ENCODE data around the gene TUBA4B. TPM values are rescaled to one million over a fixed set of nuclear protein-coding genes. Genes with fewer than 3 reads are reported as not detected.
A peak's percentile ranks its signal among the peaks of the same experiment; 100 is the strongest.

The TUBA4B gene
- polyA plus RNA-seq, 3 donors: not detected

GRCh38 chr2:219210196-219210885 is 42.7 kb upstream of the TUBA4B start:
- H3K4me1 Mint-ChIP-seq: peaks cover 39% of the 10 kb centered on the region
- Histone ChIP-seq H3K4me3 (replicated peaks in 1 of 3; ENCODE audit: low read depth in 2 of 3, low read length in 3 of 3) (no peak overlapping the region), H3K36me3 (replicated peaks in 1 of 2; ENCODE audit: control insufficient read depth in 1 of 2, insufficient read depth in 2 of 2, low read length in 2 of 2) (peaks cover 16 to 31% of the 10 kb centered on the region in 2 donors), H4K20me1 (ENCODE audit: insufficient read depth, low read length) (peaks cover 10% of the 10 kb centered on the region), H3K79me2 (ENCODE audit: insufficient read depth, low read length) (no peaks in the 10 kb centered on the region), H3K4me1 (ENCODE audit: control insufficient read depth in 1 of 2, insufficient read depth in 2 of 2, low read length in 2 of 2) (peaks cover 19 to 21% of the 10 kb centered on the region in 2 donors), H3K9ac (ENCODE audit: insufficient read depth, low read length, poor library complexity, severe bottlenecking) (no peak overlapping the region), H3K27me3 (ENCODE audit: control insufficient read depth in 2 of 2, insufficient read depth in 2 of 2, low read length in 2 of 2) (no peaks in the 10 kb centered on the region), H3K27ac (ENCODE audit: low read depth in 1 of 2, low read length in 2 of 2) (no peak overlapping the region), H3K9me3 (replicated peaks in 1 of 2; ENCODE audit: control insufficient read depth in 1 of 2, insufficient read depth in 1 of 2, low read length in 2 of 2) (no peaks in the 10 kb centered on the region), H3K4me2 (replicated peaks; ENCODE audit: extremely low read depth, low read length, poor library complexity, severe bottlenecking) (no peak overlapping the region), H2AFZ (ENCODE audit: insufficient read depth, low read depth, low read length, poor library complexity, severe bottlenecking) (no peak overlapping the region)
- intact Hi-C loops (cut with micrococcal nuclease): loop anchor here (2.0 to 5.0 kb wide), 3 partner anchors 40 to 50 kb away; partner anchors contain the start of genes NHEJ1 (in 2 of the 2) and SLC23A3 (in 1 of the 2)
- H3K27ac Mint-ChIP-seq: no peak overlapping the region
- no peaks in the 10 kb centered on the region for H3K9me3 Mint-ChIP-seq
- H3K36me3 Mint-ChIP-seq: peaks cover 43 to 48% of the 10 kb centered on the region in 2 donors
- H3K4me3 Mint-ChIP-seq: no peak overlapping the region
- 89% methylated on average over 20 of the region's 24 CpGs for WGBS (ENCODE audit: insufficient coverage)
- DNase-seq: no peak
- peaks cover 0 to 14% (median 8%) of the 10 kb centered on the region in 3 donors for H3K27me3 Mint-ChIP-seq (ENCODE audit: low read depth in 3 of 3)
- TF ChIP-seq, protein P1, sequence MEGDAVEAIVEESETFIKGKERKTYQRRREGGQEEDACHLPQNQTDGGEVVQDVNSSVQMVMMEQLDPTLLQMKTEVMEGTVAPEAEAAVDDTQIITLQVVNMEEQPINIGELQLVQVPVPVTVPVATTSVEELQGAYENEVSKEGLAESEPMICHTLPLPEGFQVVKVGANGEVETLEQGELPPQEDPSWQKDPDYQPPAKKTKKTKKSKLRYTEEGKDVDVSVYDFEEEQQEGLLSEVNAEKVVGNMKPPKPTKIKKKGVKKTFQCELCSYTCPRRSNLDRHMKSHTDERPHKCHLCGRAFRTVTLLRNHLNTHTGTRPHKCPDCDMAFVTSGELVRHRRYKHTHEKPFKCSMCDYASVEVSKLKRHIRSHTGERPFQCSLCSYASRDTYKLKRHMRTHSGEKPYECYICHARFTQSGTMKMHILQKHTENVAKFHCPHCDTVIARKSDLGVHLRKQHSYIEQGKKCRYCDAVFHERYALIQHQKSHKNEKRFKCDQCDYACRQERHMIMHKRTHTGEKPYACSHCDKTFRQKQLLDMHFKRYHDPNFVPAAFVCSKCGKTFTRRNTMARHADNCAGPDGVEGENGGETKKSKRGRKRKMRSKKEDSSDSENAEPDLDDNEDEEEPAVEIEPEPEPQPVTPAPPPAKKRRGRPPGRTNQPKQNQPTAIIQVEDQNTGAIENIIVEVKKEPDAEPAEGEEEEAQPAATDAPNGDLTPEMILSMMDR (IDR thresholded peaks at IDR 0.05): no peak

DNA sequence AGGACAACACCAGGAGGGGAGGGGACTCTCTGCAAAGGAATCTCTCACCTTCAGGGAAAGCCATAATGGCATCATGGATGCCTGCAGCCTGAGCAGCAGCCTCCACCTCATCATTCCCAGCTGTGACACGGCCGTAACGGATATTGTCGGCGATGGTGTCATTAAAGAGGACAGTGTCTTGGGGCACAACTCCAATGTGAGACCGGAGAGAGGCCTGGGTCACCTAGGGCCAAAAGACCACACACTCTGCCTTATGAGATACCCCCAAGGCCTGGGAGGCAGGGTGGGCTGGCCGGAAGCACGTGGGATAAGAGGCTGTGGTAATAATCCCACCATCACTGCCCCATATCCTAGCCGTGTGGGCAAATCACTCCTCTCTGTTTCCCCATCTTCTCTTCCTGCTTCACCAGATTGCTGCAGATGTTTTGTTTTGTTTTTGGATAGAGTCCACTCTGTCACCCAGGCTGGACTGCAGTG is 42.1 kb upstream of the TUBA4B start:
- Histone ChIP-seq H3K4me2 (replicated peaks; ENCODE audit: extremely low read depth, low read length, poor library complexity, severe bottlenecking) (no peak overlapping the region), H4K20me1 (ENCODE audit: insufficient read depth, low read length) (peaks cover 10% of the 10 kb centered on the region), H3K9ac (ENCODE audit: insufficient read depth, low read length, poor library complexity, severe bottlenecking) (no peak overlapping the region), H3K27me3 (ENCODE audit: control insufficient read depth in 2 of 2, insufficient read depth in 2 of 2, low read length in 2 of 2) (peaks cover 0 to under 1% of the 10 kb centered on the region in 2 donors), H3K9me3 (replicated peaks in 1 of 2; ENCODE audit: control insufficient read depth in 1 of 2, insufficient read depth in 1 of 2, low read length in 2 of 2) (no peaks in the 10 kb centered on the region), H3K4me3 (replicated peaks in 1 of 3; ENCODE audit: low read depth in 2 of 3, low read length in 3 of 3) (no peak overlapping the region), H3K4me1 (ENCODE audit: control insufficient read depth in 1 of 2, insufficient read depth in 2 of 2, low read length in 2 of 2) (peaks cover 17 to 19% of the 10 kb centered on the region in 2 donors), H3K36me3 (replicated peaks in 1 of 2; ENCODE audit: control insufficient read depth in 1 of 2, insufficient read depth in 2 of 2, low read length in 2 of 2) (peaks cover 16 to 31% of the 10 kb centered on the region in 2 donors), H3K79me2 (ENCODE audit: insufficient read depth, low read length) (no peaks in the 10 kb centered on the region), H3K27ac (ENCODE audit: low read depth in 1 of 2, low read length in 2 of 2) (no peak overlapping the region), H2AFZ (ENCODE audit: insufficient read depth, low read depth, low read length, poor library complexity, severe bottlenecking) (no peak overlapping the region)
- peaks cover 39% of the 10 kb centered on the region for H3K4me1 Mint-ChIP-seq
- no peak for DNase-seq
- WGBS (ENCODE audit: insufficient coverage): 100% methylated on average over 4 of the region's 9 CpGs
- H3K27ac Mint-ChIP-seq: peak overlapping the region in 1 of 7 donors; percentile 45
- intact Hi-C loops (cut with micrococcal nuclease): loop anchor here (2.0 to 5.0 kb wide), 3 partner anchors 40 to 50 kb away; partner anchors contain the start of genes NHEJ1 (in 2 of the 2) and SLC23A3 (in 1 of the 2)
- H3K4me3 Mint-ChIP-seq: no peak overlapping the region
- H3K27me3 Mint-ChIP-seq (ENCODE audit: low read depth in 3 of 3): peaks cover 2 to 16% (median 8%) of the 10 kb centered on the region in 3 donors
- H3K36me3 Mint-ChIP-seq: peaks cover 43 to 49% of the 10 kb centered on the region in 2 donors
- TF ChIP-seq, protein P1 (IDR thresholded peaks at IDR 0.05): no peak
- peaks cover 0 to under 1% (median 0%) of the 10 kb centered on the region in 7 donors for H3K9me3 Mint-ChIP-seq
